ENCODE results near the gene RMDN3. TPM values are rescaled to one million over a fixed set of nuclear protein-coding genes. Genes with fewer than 3 reads are reported as not detected.

Gene RMDN3
- total and polyA plus RNA-seq, 4 donors: 27.5 to 33.8 (median 30.2) TPM

GRCh38 chr15:40749151-40749630 is 5.9 kb downstream of the RMDN3 start:
- no peak for DNase-seq (ENCODE audit: low spot score)
- Histone ChIP-seq H3K27me3 (ENCODE audit: control insufficient read depth in 4 of 4, insufficient read depth in 4 of 4, low read length in 3 of 4) (no peaks in the 10 kb centered on the region), H3K4me3 (ENCODE audit: low read depth in 1 of 3, low read length in 3 of 3) (no peak overlapping the region), H3K9ac (ENCODE audit: low read depth in 1 of 2, low read length in 2 of 2) (no peak overlapping the region), H3K27ac (ENCODE audit: low read depth in 1 of 2, low read length in 2 of 2) (no peak overlapping the region), H3K9me3 (ENCODE audit: control insufficient read depth in 4 of 4, low read length in 3 of 4) (no peaks in the 10 kb centered on the region), H3K36me3 (ENCODE audit: control insufficient read depth in 4 of 4, insufficient read depth in 3 of 4, low read depth in 1 of 4, low read length in 3 of 4) (peaks cover 3 to 51% (median 29%) of the 10 kb centered on the region in 4 donors), H3K4me1 (ENCODE audit: control insufficient read depth in 4 of 4, insufficient read depth in 4 of 4, low read length in 3 of 4) (peaks cover 5 to 17% (median 16%) of the 10 kb centered on the region in 4 donors)
- WGBS: 98% methylated on average over 4 of the region's 4 CpGs
- TF ChIP-seq CTCF (IDR thresholded peaks at IDR 0.05; ENCODE audit: low read depth, low read length, missing input control): no peak
- TF ChIP-seq REST (IDR thresholded peaks at IDR 0.05): no peak
- no peak for TF ChIP-seq ATF3 (IDR thresholded peaks at IDR 0.05)
- TF ChIP-seq RAD21 (IDR thresholded peaks at IDR 0.05): no peak

- Histone ChIP-seq H3K36me3 (ENCODE audit: control insufficient read depth in 4 of 4, insufficient read depth in 3 of 4, low read depth in 1 of 4, low read length in 3 of 4) (peaks cover 3 to 55% (median 29%) of the 10 kb centered on the region in 4 donors), H3K9me3 (ENCODE audit: control insufficient read depth in 4 of 4, low read length in 3 of 4) (no peaks in the 10 kb centered on the region), H3K27me3 (ENCODE audit: control insufficient read depth in 4 of 4, insufficient read depth in 4 of 4, low read length in 3 of 4) (no peaks in the 10 kb centered on the region), H3K27ac (ENCODE audit: low read depth in 1 of 2, low read length in 2 of 2) (no peak overlapping the region), H3K4me1 (ENCODE audit: control insufficient read depth in 4 of 4, insufficient read depth in 4 of 4, low read length in 3 of 4) (peaks cover 6 to 18% (median 15%) of the 10 kb centered on the region in 4 donors), H3K9ac (ENCODE audit: low read depth in 1 of 2, low read length in 2 of 2) (no peak overlapping the region), H3K4me3 (ENCODE audit: low read depth in 1 of 3, low read length in 3 of 3) (no peak overlapping the region)
- WGBS: 67% methylated on average over 7 of the region's 7 CpGs
- no peak for DNase-seq (ENCODE audit: low spot score)
- TF ChIP-seq JUND (IDR thresholded peaks at IDR 0.05) (no peak), NR2F2 (IDR thresholded peaks at IDR 0.05) (no peak), FOXA2 (IDR thresholded peaks at IDR 0.05) (no peak), HNF4A (conservative IDR thresholded peaks at IDR 0.05) (no peak), ATF3 (IDR thresholded peaks at IDR 0.05) (no peak), GABPA (IDR thresholded peaks at IDR 0.05 in 1 of 2, conservative IDR thresholded peaks at IDR 0.05 in 1 of 2) (no peak), ZBTB33 (IDR thresholded peaks at IDR 0.05) (no peak), REST (IDR thresholded peaks at IDR 0.05) (no peak), EGR1 (IDR thresholded peaks at IDR 0.05; ENCODE audit: low read depth in 2 of 2) (no peak), CTCF (IDR thresholded peaks at IDR 0.05; ENCODE audit: low read depth, low read length, missing input control) (no peak), MAX (IDR thresholded peaks at IDR 0.05) (no peak), SP1 (IDR thresholded peaks at IDR 0.05) (no peak), FOXA1 (IDR thresholded peaks at IDR 0.05) (no peak)
Observed at GRCh38 chr15:40747685-40748631, 7.1 kb downstream of the RMDN3 start.
